HepG2 (cell line): ENCODE results near the gene PBX4. TPM values are rescaled to one million over a fixed set of nuclear protein-coding genes. Genes with fewer than 3 reads are reported as not detected.

ENCODE experiments used
- ATAC-seq: fragments of 200-7000 bp; cut with Tn5 transposase; 3 replicates; pipeline ENCODE4 v1.9.1; 2020; ENCODE audit warnings: mild to moderate bottlenecking, moderate library complexity
- BruUV-seq: library from RNA; stranded (reverse); fragments of 400-500 nt; replicated peaks from 2 replicates; lab custom pipeline; 2021; lab: Mats Ljungman, UMichigan
- CTCF ChIA-PET: fragments of 300-600 bp; formaldehyde crosslinking; extraction: SDS; loops from one replicate; lab custom pipeline; 2021; ENCODE audit warnings: low total read pairs, inconsistent platforms, low intra/inter-chr PET ratio; lab: Yijun Ruan, JAX
- POLR2A ChIA-PET: fragments of 350-600 bp; sonication (Branson Sonifier 250); formaldehyde crosslinking; loops from one replicate; lab custom pipeline; 2020; ENCODE audit warnings: antibody characterized with exemption, inconsistent platforms; lab: Yijun Ruan, JAX
- DNase-seq: peaks from one replicate; pipeline ENCODE4 v3.0.0-alpha.2; 2015; ENCODE audit warnings: low spot score
- FAIRE-seq: peaks from 3 replicates; lab custom pipeline; 2011; peaks lifted over from hg19 to GRCh38; lab: Jason Lieb, UNC
- H2AFZ ChIP-seq: one replicate; pipeline ENCODE4 v1.6.1; 2011; ENCODE audit warnings: low read length, inconsistent platforms
- H3K27ac ChIP-seq: fragments of 300-600 bp; 3 replicates; pipeline ENCODE4 v1.8.0; 2011; ENCODE audit warnings: mixed run types, mild to moderate bottlenecking, mixed read lengths, low read length, inconsistent platforms; ENCODE audit not compliant: insufficient read depth; ENCODE audit errors: extremely low read length
- H3K27me3 ChIP-seq, 2 experiments: fragments of 200-600 bp in 1 of 2; 2 replicates in 1 of 2; 3 replicates in 1 of 2; pipeline versions ENCODE4 v1.6.0 to v1.8.0; 2011; ENCODE audit warnings: low read length in 2 of 2, mild to moderate bottlenecking in 2 of 2, moderate library complexity in 2 of 2, inconsistent platforms in 1 of 2; ENCODE audit not compliant: insufficient read depth in 2 of 2, control insufficient read depth in 1 of 2
- H3K36me3 ChIP-seq, 2 experiments: fragments of 200-600 bp in 1 of 2; replicated peaks in 1 of 2; 2 replicates in 1 of 2; 3 replicates in 1 of 2; pipeline versions ENCODE4 v1.5.1 to v1.8.0; 2011; ENCODE audit warnings: low read length in 2 of 2, inconsistent platforms in 1 of 2; ENCODE audit not compliant: insufficient read depth in 2 of 2, control insufficient read depth in 1 of 2
- H3K4me1 ChIP-seq: 2 replicates; pipeline ENCODE4 v1.5.1; 2012; ENCODE audit warnings: low read length, inconsistent platforms; ENCODE audit not compliant: insufficient read depth
- H3K4me2 ChIP-seq: 2 replicates; pipeline ENCODE4 v1.6.0; 2011; ENCODE audit warnings: low read depth, low read length, inconsistent platforms
- H3K4me3 ChIP-seq, 3 experiments: fragments of 200-600 bp in 1 of 3; sonication (generic), shearing (Covaris generic) in 1 of 3; replicated peaks in 1 of 3; 2 replicates each; pipeline ENCODE4 v1.5.1; 2011 to 2016; ENCODE audit warnings: low read length in 3 of 3, inconsistent platforms in 2 of 3, low read depth in 2 of 3, mild to moderate bottlenecking in 2 of 3, control low read depth in 1 of 3, mixed read lengths in 1 of 3; ENCODE audit not compliant: insufficient read depth in 1 of 3
- H3K79me2 ChIP-seq: one replicate; pipeline ENCODE4 v1.6.1; 2011; ENCODE audit warnings: low read length, inconsistent platforms; ENCODE audit not compliant: insufficient read depth
- H3K9ac ChIP-seq: 2 replicates; pipeline ENCODE4 v1.6.0; 2011; ENCODE audit warnings: mild to moderate bottlenecking, low read depth, low read length, inconsistent platforms; ENCODE audit not compliant: insufficient read depth
- H3K9me3 ChIP-seq: 2 replicates; pipeline ENCODE4 v1.5.1; 2012; ENCODE audit warnings: mild to moderate bottlenecking, low read length
- H4K20me1 ChIP-seq: 2 replicates; pipeline ENCODE4 v1.6.0; 2011; ENCODE audit warnings: inconsistent platforms, mild to moderate bottlenecking, low read length, moderate library complexity; ENCODE audit not compliant: insufficient read depth
- AFF4 ChIP-seq: sonication (generic); formaldehyde crosslinking; IDR thresholded peaks from 2 replicates; pipeline ENCODE4 v1.4.0; 2020; ENCODE audit warnings: missing genetic modification reagents
- BCL6 ChIP-seq: IDR thresholded peaks from 2 replicates; pipeline ENCODE4 v1.6.1; 2016; ENCODE audit warnings: missing genetic modification reagents, missing compliant biosample characterization
- E2F1 ChIP-seq: sonication (generic); formaldehyde crosslinking; IDR thresholded peaks from 2 replicates; pipeline ENCODE4 v1.5.0; 2020; ENCODE audit warnings: missing genetic modification reagents
- E2F5 ChIP-seq: sonication (generic); formaldehyde crosslinking; conservative IDR thresholded peaks from 2 replicates; pipeline ENCODE4 v1.4.0; 2020; ENCODE audit warnings: missing genetic modification reagents
- NFE2L1 ChIP-seq: sonication (generic); formaldehyde crosslinking; IDR thresholded peaks from 2 replicates; pipeline ENCODE4 v1.4.0; 2020; ENCODE audit warnings: missing genetic modification reagents, mild to moderate bottlenecking, borderline replicate concordance
- SMYD3 ChIP-seq: sonication (generic); formaldehyde crosslinking; IDR thresholded peaks from 2 replicates; pipeline ENCODE4 v1.8.1; 2023; ENCODE audit warnings: mild to moderate bottlenecking, missing genetic modification reagents
- SPEN ChIP-seq: sonication (generic); formaldehyde crosslinking; IDR thresholded peaks from 2 replicates; pipeline ENCODE4 v1.5.1; 2020; ENCODE audit warnings: low read depth, mild to moderate bottlenecking, missing genetic modification reagents
- ZNF143 ChIP-seq: sonication (generic); formaldehyde crosslinking; IDR thresholded peaks from 2 replicates; pipeline ENCODE4 v1.4.0; 2020; ENCODE audit warnings: missing genetic modification reagents
- ZNF460 ChIP-seq: sonication (generic); formaldehyde crosslinking; IDR thresholded peaks from 2 replicates; pipeline ENCODE4 v1.5.1; 2020; ENCODE audit warnings: missing genetic modification reagents, mild to moderate bottlenecking, borderline replicate concordance
- WGBS: methylation state at CpG from one replicate; pipeline ENCODE4 v1.1.6; 2017; ENCODE audit warnings: low lambda C conversion rate; 5-methylcytosine and 5-hydroxymethylcytosine counted together
- in situ Hi-C: cut with HindIII; loops from 2 replicates; pipeline ENCODE4 v1.10.0; 2017; ENCODE audit warnings: low pct_unique_long_range_greater_than_20kb; ENCODE audit not compliant: extremely low pct_ligation_motif_present
- intact Hi-C: fragments of 100-400 bp; cut with micrococcal nuclease; formaldehyde crosslinking; loops from one replicate; pipeline ENCODE4 v1.10.0; 2022; ENCODE audit not compliant: unreplicated experiment
- polyA plus RNA-seq, 8 experiments: library from polyadenylated mRNA; depleted of rRNA in 3 of 8; stranded (reverse) in 7 of 8; unstranded in 1 of 8; fragments of >200 nt; fragmentation: Illumina TruSeq in 4 of 8; extraction: Trizol in 4 of 8; gene quantifications; 2 replicates each; pipeline versions ENCODE4 v1.2.1 to v1.2.3, GENCODE V29; 2011 to 2016; ENCODE audit warnings: low read depth in 4 of 8, missing spikeins in 1 of 8, mixed read lengths in 1 of 8; ENCODE audit not compliant: insufficient read depth in 1 of 8
- total RNA-seq, 5 experiments: library from RNA; depleted of rRNA; stranded (reverse); fragments of >200 nt; fragmentation: Illumina TruSeq; extraction: Trizol; gene quantifications; 2 replicates each; pipeline ENCODE4 v1.2.3, GENCODE V29; 2016; ENCODE audit warnings: low read depth in 1 of 5
- TF ChIP-seq, protein P1 (sequence below): sonication (generic); formaldehyde crosslinking; IDR thresholded peaks from 2 replicates; pipeline ENCODE4 v1.4.0; 2020; ENCODE audit warnings: missing genetic modification reagents; ENCODE audit errors: not compliant biosample characterization
- TF ChIP-seq, protein P2 (sequence below): sonication (generic); formaldehyde crosslinking; IDR thresholded peaks from 2 replicates; pipeline ENCODE4 v1.5.1; 2020; ENCODE audit warnings: mild to moderate bottlenecking, missing genetic modification reagents

The PBX4 gene
- total and polyA plus RNA-seq, 2 of the 13 experiments (the other 11 are each of a cell fraction or from before 2014, with no cell fraction given): not detected

- TF ChIP-seq BCL6 (CRISPR knock-in tag) (no peak), E2F1 (CRISPR knock-in tag) (no peak)
- TF ChIP-seq, all 625 proteins: peak for 0
Observed at GRCh38 chr19:19575411-19575810, 43.1 kb downstream of the PBX4 start (continued).

- BruUV-seq: no TSS peak
- H3K27ac ChIP-seq: no peak overlapping the region
- DNase-seq (no peak), ATAC-seq (no peak), FAIRE-seq (no peak)
- no peak overlapping the region for H3K4me2 ChIP-seq
- no peak overlapping the region for H2AFZ ChIP-seq
- in situ Hi-C loops: loop anchor here (25.0 kb wide), 1 partner anchor 991 kb away; the partner anchor contains the start of gene ZNF737
- no peaks in the 10 kb centered on the region for H3K9me3 ChIP-seq
- H4K20me1 ChIP-seq: no peaks in the 10 kb centered on the region
- 49% methylated on average over 6 of the region's 11 CpGs for WGBS
- H3K9ac ChIP-seq: no peak overlapping the region
- no peaks in the 10 kb centered on the region for H3K36me3 ChIP-seq
- CTCF ChIA-PET: no interaction called here
- POLR2A ChIA-PET: no interaction called here
- H3K4me1 ChIP-seq: peaks cover 6% of the 10 kb centered on the region; the same call in 1 of the 2 replicates
- intact Hi-C loops: no loop called here
- no peaks in the 10 kb centered on the region for H3K79me2 ChIP-seq
- no peak overlapping the region for H3K4me3 ChIP-seq
- H3K27me3 ChIP-seq: peaks cover 0 to 3% of the 10 kb centered on the region in 2 experiments; a peak in 2 of 5 replicates
- TF ChIP-seq, protein P1, sequence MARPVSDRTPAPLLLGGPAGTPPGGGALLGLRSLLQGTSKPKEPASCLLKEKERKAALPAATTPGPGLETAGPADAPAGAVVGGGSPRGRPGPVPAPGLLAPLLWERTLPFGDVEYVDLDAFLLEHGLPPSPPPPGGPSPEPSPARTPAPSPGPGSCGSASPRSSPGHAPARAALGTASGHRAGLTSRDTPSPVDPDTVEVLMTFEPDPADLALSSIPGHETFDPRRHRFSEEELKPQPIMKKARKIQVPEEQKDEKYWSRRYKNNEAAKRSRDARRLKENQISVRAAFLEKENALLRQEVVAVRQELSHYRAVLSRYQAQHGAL (CRISPR knock-in tag): no peak
- TF ChIP-seq ZNF143 (CRISPR knock-in tag) (no peak), SPEN (CRISPR knock-in tag) (no peak), ZNF460 (CRISPR knock-in tag) (no peak), AFF4 (CRISPR knock-in tag) (no peak), SMYD3 (CRISPR knock-in tag) (no peak), E2F5 (no peak), NFE2L1 (CRISPR knock-in tag) (no peak)
- TF ChIP-seq, protein P2, sequence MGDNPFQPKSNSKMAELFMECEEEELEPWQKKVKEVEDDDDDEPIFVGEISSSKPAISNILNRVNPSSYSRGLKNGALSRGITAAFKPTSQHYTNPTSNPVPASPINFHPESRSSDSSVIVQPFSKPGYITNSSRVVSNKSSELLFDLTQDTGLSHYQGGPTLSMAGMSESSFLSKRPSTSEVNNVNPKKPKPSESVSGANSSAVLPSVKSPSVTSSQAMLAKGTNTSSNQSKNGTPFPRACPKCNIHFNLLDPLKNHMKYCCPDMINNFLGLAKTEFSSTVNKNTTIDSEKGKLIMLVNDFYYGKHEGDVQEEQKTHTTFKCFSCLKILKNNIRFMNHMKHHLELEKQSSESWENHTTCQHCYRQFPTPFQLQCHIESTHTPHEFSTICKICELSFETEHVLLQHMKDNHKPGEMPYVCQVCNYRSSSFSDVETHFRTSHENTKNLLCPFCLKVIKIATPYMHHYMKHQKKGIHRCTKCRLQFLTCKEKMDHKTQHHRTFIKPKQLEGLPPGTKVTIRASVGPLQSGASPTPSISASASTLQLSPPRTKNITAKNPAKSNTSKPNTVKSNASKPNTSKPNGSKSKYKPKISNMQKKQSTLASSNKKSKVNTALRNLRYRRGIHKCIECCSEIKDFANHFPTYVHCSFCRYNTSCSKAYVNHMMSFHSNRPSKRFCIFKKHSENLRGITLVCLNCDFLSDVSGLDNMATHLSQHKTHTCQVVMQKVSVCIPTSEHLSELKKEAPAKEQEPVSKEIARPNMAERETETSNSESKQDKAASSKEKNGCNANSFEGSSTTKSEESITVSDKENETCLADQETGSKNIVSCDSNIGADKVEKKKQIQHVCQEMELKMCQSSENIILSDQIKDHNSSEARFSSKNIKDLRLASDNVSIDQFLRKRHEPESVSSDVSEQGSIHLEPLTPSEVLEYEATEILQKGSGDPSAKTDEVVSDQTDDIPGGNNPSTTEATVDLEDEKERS (CRISPR knock-in tag): no peak
Observed at GRCh38 chr19:19571071-19571786, 47.3 kb downstream of the PBX4 start.
